Right lobe of liver (tissue), 6 donors: ENCODE measurements around the gene FLYWCH2. TPM values are rescaled to one million over a fixed set of nuclear protein-coding genes. Genes with fewer than 3 reads are reported as not detected.
A peak's percentile ranks its signal among the peaks of the same experiment; 100 is the strongest.

Experiments used
- ATAC-seq, 4 donors: fragments of 200-7000 bp; cut with Tn5 transposase; one replicate each; pipeline ENCODE4 v1.9.1; 2020; ENCODE audit warnings: mild to moderate bottlenecking in 4 of 4, moderate library complexity in 4 of 4
- DNase-seq, 3 donors: peaks; one replicate each; pipeline ENCODE4 v3.0.0-alpha.2; 2020
- H3K27ac ChIP-seq, 3 donors: fragments of 200-600 bp; one replicate each; pipeline ENCODE4 v1.8.0; 2022
- H3K27me3 ChIP-seq, 2 donors: fragments of 200-600 bp; one replicate each; pipeline ENCODE4 v1.8.0; 2022
- H3K36me3 ChIP-seq, 4 donors: fragments of 200-600 bp; sonication (generic) in 1 of 4; one replicate each; pipeline versions ENCODE4 v1.5.1 to v1.8.0; 2017 to 2022; ENCODE audit warnings: control low read depth in 1 of 4
- H3K4me1 ChIP-seq, 4 donors: fragments of 200-600 bp; sonication (generic) in 1 of 4; one replicate each; pipeline versions ENCODE4 v1.5.1 to v1.8.0; 2017 to 2022; ENCODE audit warnings: control low read depth in 1 of 4
- H3K4me3 ChIP-seq, 3 donors: fragments of 200-600 bp; one replicate each; pipeline ENCODE4 v1.8.0; 2022
- H3K9me3 ChIP-seq, 4 donors: fragments of 200-600 bp; sonication (generic) in 1 of 4; one replicate each; pipeline versions ENCODE4 v1.5.1 to v1.8.0; 2017 to 2022; ENCODE audit warnings: control low read depth in 1 of 4
- CTCF ChIP-seq, 4 donors: fragments of 200-600 bp in 3 of 4; fragments of 450-650 bp in 1 of 4; IDR thresholded peaks; one replicate each; pipeline versions ENCODE4 v1.5.1 to v1.8.0; 2016 to 2022; ENCODE audit warnings: antibody characterized with exemption in 4 of 4, mild to moderate bottlenecking in 2 of 4
- POLR2A ChIP-seq: fragments of 450-650 bp; IDR thresholded peaks from one replicate; pipeline ENCODE4 v1.6.1; 2017; ENCODE audit warnings: antibody characterized with exemption, mild to moderate bottlenecking
- WGBS: methylation state at CpG from one replicate; pipeline ENCODE4 v1.1.6; 2018; ENCODE audit warnings: low coverage, low lambda C conversion rate; ENCODE audit not compliant: insufficient coverage; ENCODE audit errors: missing lambda C conversion rate; 5-methylcytosine and 5-hydroxymethylcytosine counted together
- intact Hi-C, 2 donors: fragments of 100-400 bp; cut with DNase I; formaldehyde crosslinking; loops; one replicate each; pipeline versions ENCODE4 v1.11.2 to v1.14.1; 2022
- total RNA-seq, 6 experiments: library from RNA; depleted of rRNA in 2 of 6; stranded (reverse); fragments of >200 nt in 2 of 6; fragmentation: NEBNext Ultra II Directional in 3 of 6; extraction: Animal tissue kit (Norgen Biotek cat#: 25700) in 3 of 6; gene quantifications; one replicate each; pipeline versions ENCODE4 v1.1.0 to v1.2.4, GENCODE V29; 2016 to 2023
- donor health status: DM: no; HTN: yes; CAD: no.
- donor health status: DM: no; HTN: no; CAD: no.
- donor health status: DM: no; HTN: no; CAD: no.
- donor health status: DM: no; HTN: yes; CAD: no.
- donor health status: DM: no; HTN: yes; CAD: no.

Gene FLYWCH2
- total RNA-seq, 6 experiments from 2014 or later = 3.6 to 18.9 (median 5.6) TPM

- H3K4me3 ChIP-seq = no peak overlapping the region
- H3K4me1 ChIP-seq = peaks cover 0 to 6% (median 0%) of the 10 kb centered on the region in 4 donors
- H3K36me3 ChIP-seq = peaks cover 0 to 20% (median under 1%) of the 10 kb centered on the region in 4 donors
- 100% methylated on average over 1 of the region's 7 CpGs for WGBS
- TF ChIP-seq POLR2A (no peak), CTCF (IDR thresholded peaks at IDR 0.05) (no peak)
- ATAC-seq = no peak
- no peaks in the 10 kb centered on the region for H3K27me3 ChIP-seq
- H3K9me3 ChIP-seq = no peaks in the 10 kb centered on the region
- intact Hi-C loops = loop anchor here in 1 of 2 donors (5.0 kb wide), 1 partner anchor 36 kb away; no protein-coding TSS in a partner anchor
- no peak for DNase-seq
- H3K27ac ChIP-seq = no peak overlapping the region
Measured at GRCh38 chr16:2913603-2914002, 30.6 kb downstream of the FLYWCH2 start.

DNA sequence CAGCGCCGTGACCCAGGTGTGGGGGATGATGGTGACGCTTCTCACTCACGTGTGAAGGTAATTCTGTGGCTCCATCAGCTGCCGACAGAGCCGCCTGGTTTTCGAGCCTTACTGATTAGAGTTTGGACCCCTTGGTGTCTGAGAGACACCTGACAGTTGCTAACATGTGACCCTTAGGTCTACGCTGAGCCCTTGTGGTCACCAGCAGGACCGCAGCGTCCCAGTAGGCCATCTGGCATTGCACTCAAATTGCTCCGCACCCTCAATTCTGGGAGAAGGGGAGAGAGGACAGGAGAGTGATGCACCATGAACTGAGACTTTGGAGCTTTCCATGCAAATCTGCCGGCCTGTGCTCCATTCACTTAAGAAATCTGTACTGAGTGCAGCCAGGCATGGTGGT is 31.2 kb downstream of the FLYWCH2 start:
- DNase-seq (no peak), ATAC-seq (no peak)
- no peak overlapping the region for H3K4me3 ChIP-seq
- no peaks in the 10 kb centered on the region for H3K9me3 ChIP-seq
- no peaks in the 10 kb centered on the region for H3K27me3 ChIP-seq
- peaks cover 0 to 6% (median 0%) of the 10 kb centered on the region in 4 donors for H3K4me1 ChIP-seq
- H3K36me3 ChIP-seq = peaks cover 0 to 20% (median under 1%) of the 10 kb centered on the region in 4 donors
- TF ChIP-seq CTCF (IDR thresholded peaks at IDR 0.05) = no peak
- no peak for TF ChIP-seq POLR2A
- 80% methylated on average over 7 of the region's 12 CpGs for WGBS
- intact Hi-C loops = loop anchor here in 1 of 2 donors (5.0 kb wide), 1 partner anchor 37 kb away; no protein-coding TSS in a partner anchor
- no peak overlapping the region for H3K27ac ChIP-seq

- H3K9me3 ChIP-seq = no peaks in the 10 kb centered on the region
- H3K27me3 ChIP-seq = no peaks in the 10 kb centered on the region
- DNase-seq (no peak), ATAC-seq (no peak)
- peaks cover 0 to 6% (median 0%) of the 10 kb centered on the region in 4 donors for H3K4me1 ChIP-seq
- 69% methylated on average over 11 of the region's 13 CpGs for WGBS
- H3K36me3 ChIP-seq = peaks cover 0 to 20% (median under 1%) of the 10 kb centered on the region in 4 donors
- no peak overlapping the region for H3K4me3 ChIP-seq
- no peak for TF ChIP-seq CTCF (IDR thresholded peaks at IDR 0.05)
- no peak for TF ChIP-seq POLR2A
- H3K27ac ChIP-seq = no peak overlapping the region
- intact Hi-C loops = no loop called here
Measured at GRCh38 chr16:2915196-2915929, 32.3 kb downstream of the FLYWCH2 start.

GRCh38 chr16:2919511-2920255 is 36.7 kb downstream of the FLYWCH2 start:
- no peak overlapping the region for H3K27ac ChIP-seq
- no peaks in the 10 kb centered on the region for H3K4me1 ChIP-seq
- intact Hi-C loops = no loop called here
- no peaks in the 10 kb centered on the region for H3K27me3 ChIP-seq
- TF ChIP-seq CTCF (IDR thresholded peaks at IDR 0.05) (peak; percentile 86 to 95 (median 88)), POLR2A (no peak)
- no peak overlapping the region for H3K4me3 ChIP-seq
- H3K36me3 ChIP-seq = peaks cover 0 to 18% (median under 1%) of the 10 kb centered on the region in 4 donors
- peak; percentile 79 to 89 (median 84) for ATAC-seq
- WGBS = 9% methylated on average over 13 of the region's 13 CpGs
- no peaks in the 10 kb centered on the region for H3K9me3 ChIP-seq
- peak in 1 of 3 donors; percentile 54 for DNase-seq
